GM18909 (cell line): ENCODE data around the gene OXA1L.
"Not testable (repeated sequence)": the region's sequence is repeated elsewhere in the genome, so short reads cannot be mapped to it uniquely, and the experiment has no call there.

Experiments
- ATAC-seq: cut with Tn5 transposase; IDR thresholded peaks from one replicate; pipeline ENCODE4 v1.9.1; 2021; ENCODE audit warnings: mild to moderate bottlenecking; ENCODE audit not compliant: unreplicated experiment, poor library complexity

The OXA1L gene

GRCh38 chr14:22766457-22767322 lies at the start of gene OXA1L:
TSS of gene OXA1L (plus strand) at chr14:22766688. CDS start at chr14:22766702, 14 bp downstream.
- peak; percentile 87 for ATAC-seq

DNA sequence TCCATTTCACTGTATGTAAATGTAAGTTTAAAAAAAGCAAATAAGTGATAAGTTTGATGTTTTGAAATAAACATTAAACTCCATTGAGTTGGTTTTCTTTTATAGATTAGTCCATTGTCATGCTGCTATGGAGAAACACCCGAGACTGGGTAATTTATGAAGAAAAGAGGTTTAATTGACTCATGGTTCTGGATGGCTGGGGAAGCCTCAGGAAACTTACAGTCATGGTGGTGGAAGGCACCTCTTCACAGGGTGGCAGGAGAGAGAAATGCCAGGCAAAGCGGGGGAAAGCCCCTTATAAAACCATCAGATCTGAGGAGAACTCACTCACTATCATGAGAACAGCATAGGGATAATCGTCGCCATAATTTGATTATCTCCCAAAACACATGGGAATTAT lies 48.4 kb upstream of the OXA1L start:
- no peak for ATAC-seq

- no peak for ATAC-seq
Measured at GRCh38 chr14:22721213-22721612, 45.3 kb upstream of the OXA1L start.

- no peak for ATAC-seq
Measured at GRCh38 chr14:22723815-22724214, 42.7 kb upstream of the OXA1L start.

DNA sequence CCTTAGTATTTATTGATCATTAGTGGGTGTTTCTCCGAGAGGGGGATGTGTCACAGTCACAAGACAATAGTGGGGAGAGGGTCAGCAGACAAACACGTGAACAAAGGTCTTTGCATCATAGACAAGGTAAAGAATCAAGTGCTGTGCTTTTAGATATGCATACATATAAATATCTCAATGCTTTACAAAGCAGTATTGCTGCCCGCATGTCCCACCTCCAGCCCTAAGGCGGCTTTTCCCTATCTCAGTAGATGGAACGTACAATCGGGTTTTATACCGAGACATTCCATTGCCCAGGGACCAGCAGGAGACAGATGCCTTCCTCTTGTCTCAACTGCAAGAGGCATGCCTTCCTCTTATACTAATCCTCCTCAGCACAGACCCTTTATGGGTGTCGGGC lies 41.6 kb upstream of the OXA1L start:
- not testable (repeated sequence) for ATAC-seq

DNA sequence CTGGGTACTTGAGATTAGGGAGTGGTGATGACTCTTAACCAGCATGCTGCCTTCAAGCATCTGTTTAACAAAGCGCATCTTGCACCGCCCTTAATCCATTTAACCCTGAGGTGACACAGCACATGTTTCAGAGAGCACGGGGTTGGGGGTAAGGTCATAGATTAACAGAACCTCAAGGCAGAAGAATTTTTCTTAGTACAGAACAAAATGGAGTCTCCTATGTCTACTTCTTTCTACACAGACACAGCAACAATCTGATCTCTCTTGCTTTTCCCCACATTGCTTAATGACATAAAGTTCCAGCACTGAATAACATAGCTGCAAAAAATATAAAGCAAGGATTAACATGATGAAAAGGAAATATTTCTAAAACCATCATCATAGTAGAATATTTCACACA lies 41.1 kb upstream of the OXA1L start:
- ATAC-seq = not testable (repeated sequence)

GRCh38 chr14:22726012-22726411 lies 40.5 kb upstream of the OXA1L start:
- no peak for ATAC-seq

GRCh38 chr14:22732062-22732461 lies 34.4 kb upstream of the OXA1L start:
- not testable (repeated sequence) for ATAC-seq

DNA sequence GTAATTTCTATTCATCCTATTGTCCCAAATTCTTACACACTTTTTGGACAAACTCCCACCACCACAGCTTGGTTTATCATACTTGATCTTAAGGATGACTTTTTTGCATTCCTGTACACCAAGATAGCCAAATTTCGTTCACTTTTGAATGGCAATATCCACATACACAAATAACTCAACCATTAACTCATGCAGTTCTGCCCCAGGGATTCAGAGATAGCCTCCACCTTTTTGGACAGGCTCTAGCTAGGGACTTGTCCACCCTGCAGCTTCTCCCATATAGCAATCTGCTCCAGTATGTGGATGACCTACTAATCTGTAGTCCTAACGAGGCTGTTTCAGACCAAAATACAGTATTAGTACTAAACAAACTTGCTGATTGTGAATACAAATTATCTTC lies 32.7 kb upstream of the OXA1L start:
- no peak for ATAC-seq

DNA sequence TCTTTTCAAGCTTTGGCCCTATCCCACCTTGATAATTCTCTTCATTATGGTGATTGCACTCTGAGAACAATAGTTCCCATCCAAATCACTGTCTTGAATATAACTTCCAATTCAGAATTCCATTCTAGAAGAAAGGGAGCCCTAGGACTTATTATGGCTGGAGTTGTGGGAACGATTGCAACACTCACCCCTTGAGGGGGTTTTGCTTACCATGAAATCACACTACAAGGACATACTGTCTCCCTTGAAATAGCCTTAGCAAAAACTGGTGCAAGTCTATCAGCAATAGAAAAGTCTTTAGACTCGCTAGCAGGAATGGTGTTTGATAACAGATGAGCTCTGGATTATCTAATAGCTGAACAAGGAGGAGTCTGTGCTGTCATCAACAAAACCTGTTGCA lies 31.4 kb upstream of the OXA1L start:
- ATAC-seq = no peak

DNA sequence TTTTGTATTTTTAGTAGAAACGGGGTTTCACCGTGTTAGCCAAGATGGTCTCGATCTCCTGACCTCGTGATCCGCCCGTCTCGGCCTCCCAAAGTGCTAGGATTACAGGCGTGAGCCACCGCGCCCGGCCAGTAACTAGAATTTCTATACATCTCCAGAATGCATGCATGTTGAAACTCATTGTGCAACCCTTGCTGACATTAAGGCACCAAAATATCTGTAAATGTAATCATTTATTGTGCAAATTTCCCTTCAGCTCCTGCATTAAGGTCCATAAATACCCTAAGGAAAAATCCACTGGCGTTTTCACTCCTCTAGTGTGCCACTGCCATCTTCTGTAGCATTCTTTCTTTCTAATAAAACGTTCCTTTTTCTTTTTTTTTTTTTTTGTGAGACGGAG lies 30.1 kb upstream of the OXA1L start:
- not testable (repeated sequence) for ATAC-seq

GRCh38 chr14:22737052-22737451 lies 29.4 kb upstream of the OXA1L start:
- ATAC-seq = peak; percentile 69

DNA sequence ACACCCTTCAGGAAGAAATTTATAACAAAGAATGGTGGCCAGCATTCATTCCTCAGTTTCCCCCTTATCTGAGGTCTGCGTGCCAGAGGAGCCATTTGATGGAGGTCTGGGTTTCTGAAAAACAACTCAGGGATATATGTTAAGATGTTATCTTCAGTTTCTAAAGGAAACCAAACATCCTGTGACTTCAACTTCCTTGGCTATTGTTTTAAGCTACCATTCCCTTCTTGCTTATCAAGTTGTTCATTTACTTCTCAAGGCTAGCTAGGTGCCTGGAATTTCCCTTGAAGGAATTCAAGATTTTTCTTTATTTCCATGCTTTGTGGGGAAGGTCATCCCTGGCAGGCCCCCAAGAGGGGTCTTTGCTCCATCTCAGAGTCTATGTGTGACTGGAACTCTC lies 27.1 kb upstream of the OXA1L start:
- no peak for ATAC-seq

DNA sequence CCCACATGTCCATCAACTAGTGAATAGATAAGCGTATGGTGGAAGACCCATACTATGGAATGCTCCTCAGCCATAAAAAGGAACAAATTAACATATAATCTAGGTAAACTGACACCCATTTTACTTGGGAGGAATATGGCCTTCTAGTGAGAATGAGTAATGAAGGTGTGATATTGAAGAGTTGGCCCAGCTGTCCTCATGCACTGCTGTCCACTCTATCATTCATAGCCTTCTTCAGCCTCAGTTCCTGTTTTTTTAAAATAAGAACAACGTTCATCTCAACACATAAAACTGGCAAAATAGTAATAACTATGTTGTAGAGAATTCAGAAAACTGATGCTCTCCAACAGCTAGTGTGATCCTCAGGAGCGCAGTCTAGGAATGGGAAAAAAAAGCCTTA lies 26.5 kb upstream of the OXA1L start:
- no peak for ATAC-seq

DNA sequence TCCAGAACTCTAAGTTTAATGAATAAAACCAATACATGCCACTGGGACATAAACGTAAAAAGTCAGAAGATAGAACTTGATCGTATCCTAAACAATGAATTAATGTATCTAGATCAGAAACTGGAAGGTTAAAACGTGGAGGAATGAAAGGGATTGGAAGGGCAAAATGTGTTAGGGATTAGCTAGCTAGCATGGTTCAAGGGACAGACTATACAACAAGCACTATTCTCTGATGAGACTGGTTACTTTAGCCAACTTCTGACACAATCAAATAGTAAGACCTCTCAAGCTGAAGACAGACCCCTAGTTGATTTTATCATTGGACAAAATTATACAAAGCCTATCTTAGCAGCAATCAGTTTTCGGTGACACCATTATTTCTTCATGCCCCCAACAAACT lies 18.7 kb upstream of the OXA1L start:
- ATAC-seq = no peak

DNA sequence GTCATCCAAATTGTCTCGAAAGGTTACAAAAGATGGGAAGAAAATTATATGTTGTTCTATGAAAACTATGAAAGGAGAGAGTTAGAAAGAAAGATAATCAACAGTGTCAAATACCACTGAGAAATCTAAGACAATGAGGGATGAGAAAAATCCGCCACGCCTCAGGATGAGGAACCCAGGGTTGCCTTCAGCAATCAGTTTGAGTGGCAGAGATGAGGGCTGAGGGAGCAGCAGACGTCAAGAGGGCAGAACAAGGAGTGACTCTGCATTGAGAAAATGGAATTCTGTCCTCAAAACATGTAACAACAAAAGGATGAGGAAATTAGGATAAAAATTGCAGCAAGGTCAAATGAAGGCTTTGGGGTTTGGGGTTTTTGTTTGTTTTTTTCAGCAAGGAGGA lies 18.3 kb upstream of the OXA1L start:
- ATAC-seq = no peak

DNA sequence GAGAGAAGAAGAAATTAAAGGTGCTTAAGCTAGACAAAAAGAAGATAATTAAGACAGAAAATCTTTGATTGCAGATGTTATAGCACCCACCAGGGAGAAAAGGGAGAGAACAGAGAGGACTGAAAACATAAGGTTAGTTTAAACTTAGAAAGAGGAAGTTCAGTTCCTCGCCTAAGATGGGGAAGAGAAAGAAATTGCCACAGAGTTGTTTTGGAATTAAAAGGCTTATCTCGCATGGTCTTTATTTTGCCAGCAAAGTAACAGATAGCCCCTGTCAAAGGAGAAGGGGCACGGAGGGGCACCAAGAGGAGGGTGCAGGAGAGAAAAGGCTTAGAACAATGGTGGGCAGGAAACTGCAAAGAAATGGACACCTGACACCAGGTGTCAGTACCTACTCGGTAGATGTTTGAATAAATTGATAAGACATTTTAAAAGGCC lies 17.8 kb upstream of the OXA1L start:
- no peak for ATAC-seq

DNA sequence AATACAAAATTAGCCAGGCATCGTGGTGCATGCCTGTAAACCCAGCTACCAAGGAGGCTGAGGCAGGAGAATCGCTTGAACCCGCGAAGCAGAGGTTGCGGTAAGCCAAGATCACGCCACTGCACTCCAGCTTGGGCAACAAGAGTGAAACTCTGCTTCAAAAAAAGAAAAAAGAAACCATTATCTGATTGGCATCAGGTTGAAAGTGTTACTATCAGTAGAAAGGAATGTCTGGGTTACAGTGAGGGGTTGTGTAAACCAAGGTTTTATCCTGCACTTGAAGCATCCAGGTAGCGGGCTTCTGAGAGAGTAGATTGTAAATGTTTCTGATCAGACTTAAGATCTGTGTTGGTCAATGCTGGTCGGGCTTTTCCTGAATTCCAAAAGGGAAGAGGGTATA lies 14.1 kb upstream of the OXA1L start:
- no peak for ATAC-seq

- ATAC-seq = no peak
Measured at GRCh38 chr14:22753586-22753985, 12.9 kb upstream of the OXA1L start.

DNA sequence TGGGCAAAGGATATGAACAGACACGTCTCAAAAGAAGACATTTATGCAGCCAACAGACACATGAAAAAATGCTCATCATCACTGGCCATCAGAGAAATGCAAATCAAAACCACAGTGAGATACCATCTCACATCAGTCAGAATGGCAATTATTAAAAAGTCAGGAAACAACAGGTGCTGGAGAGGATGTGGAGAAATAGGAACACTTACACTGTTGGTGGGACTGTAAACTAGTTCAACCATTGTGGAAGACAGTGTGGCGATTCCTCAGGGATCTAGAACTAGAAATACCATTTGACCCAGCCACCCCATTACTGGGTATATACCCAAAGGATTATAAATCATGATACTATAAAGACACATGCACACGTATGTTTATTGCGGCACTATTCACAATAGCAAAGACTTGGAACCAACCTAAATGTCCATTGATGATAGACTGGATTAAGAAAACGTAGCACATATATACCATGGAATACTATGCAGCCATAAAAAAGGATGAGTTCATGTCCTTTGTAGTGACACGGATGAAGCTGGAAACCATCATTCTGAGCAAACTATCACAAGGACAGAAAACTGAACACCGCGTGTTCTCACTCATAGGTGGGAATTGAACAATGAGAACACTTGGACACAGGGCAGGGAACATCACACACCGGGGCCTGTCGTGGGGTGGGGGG lies 8.4 kb upstream of the OXA1L start:
- ATAC-seq = not testable (repeated sequence)

GRCh38 chr14:22761734-22762133 lies 4.8 kb upstream of the OXA1L start:
- no peak for ATAC-seq

DNA sequence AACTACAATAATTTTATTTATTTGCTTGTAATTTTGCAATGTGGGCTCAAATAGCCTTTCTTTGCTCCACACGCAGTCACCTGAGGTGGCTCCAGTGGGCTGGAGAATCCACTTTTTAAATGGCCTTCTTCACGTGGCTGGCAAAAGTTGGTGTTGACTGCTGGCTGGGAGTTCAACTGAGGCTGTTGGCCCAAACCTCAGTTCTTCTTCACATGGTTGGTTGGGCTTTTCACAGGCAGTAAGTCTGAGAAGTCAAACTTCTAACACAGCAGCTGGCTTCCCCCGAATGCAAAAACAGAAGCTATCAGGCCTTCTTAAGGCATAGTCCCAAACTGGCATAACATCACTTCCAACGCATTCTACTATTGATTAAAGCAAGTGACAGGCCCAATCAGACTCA lies 2.1 kb upstream of the OXA1L start:
- no peak for ATAC-seq
